SK-N-SH (cell line): Measurements from ENCODE around the gene LSMEM2. TPM values are rescaled to one million over a fixed set of nuclear protein-coding genes. Genes with fewer than 3 reads are reported as not detected.

Experiments
- CTCF ChIA-PET: fragments of 300-600, 350-600 bp; formaldehyde crosslinking; extraction: SDS; loops from one replicate; lab custom pipeline; 2021; lab: Yijun Ruan, JAX
- POLR2A ChIA-PET: fragments of 350-600 bp; sonication (Branson Sonifier 250); formaldehyde crosslinking; extraction: SDS; loops from one replicate; lab custom pipeline; 2020; ENCODE audit warnings: antibody characterized with exemption, inconsistent platforms; lab: Yijun Ruan, JAX
- DNase-seq: peaks from one replicate; pipeline ENCODE4 v3.0.0; 2012
- H2AFZ ChIP-seq: fragments of 200-600 bp; sonication (generic); 2 replicates; pipeline ENCODE4 v1.8.1; 2016; ENCODE audit warnings: antibody characterized with exemption, mild to moderate bottlenecking, low read depth
- H3F3A ChIP-seq: fragments of 200-600 bp; sonication (generic); replicated peaks from 2 replicates; pipeline ENCODE3; 2016; ENCODE audit warnings: antibody characterized with exemption, mild to moderate bottlenecking; ENCODE audit not compliant: insufficient read depth
- H3K27ac ChIP-seq, 2 experiments: fragments of 200-500 bp in 1 of 2; fragments of 200-600 bp in 1 of 2; sonication (Bioruptor generic) in 1 of 2; sonication (generic), shearing (Covaris generic) in 1 of 2; 2 replicates each; pipeline versions ENCODE4 v1.5.1 to v1.6.1; 2014 to 2016; ENCODE audit warnings: low read depth in 2 of 2, inconsistent platforms in 1 of 2, low read length in 1 of 2, mild to moderate bottlenecking in 1 of 2, mixed read lengths in 1 of 2
- H3K27me3 ChIP-seq: fragments of 200-600 bp; sonication (generic), shearing (Covaris generic); 2 replicates; pipeline ENCODE4 v1.6.1; 2016; ENCODE audit warnings: mixed run types; ENCODE audit not compliant: insufficient read depth
- H3K36me3 ChIP-seq, 2 experiments: fragments of 200-500 bp in 1 of 2; fragments of 200-600 bp in 1 of 2; sonication (Bioruptor generic) in 1 of 2; sonication (generic) in 1 of 2; replicated peaks in 1 of 2; 2 replicates each; pipeline versions ENCODE3 to v1.5.1; 2014 to 2016; ENCODE audit warnings: low read length in 1 of 2, mild to moderate bottlenecking in 1 of 2; ENCODE audit not compliant: insufficient read depth in 2 of 2, control insufficient read depth in 1 of 2
- H3K4me1 ChIP-seq, 2 experiments: fragments of 200-500 bp in 1 of 2; fragments of 200-600 bp in 1 of 2; sonication (Bioruptor generic) in 1 of 2; sonication (generic), shearing (Covaris generic) in 1 of 2; 2 replicates each; pipeline versions ENCODE4 v1.5.1 to v1.6.1; 2014 to 2016; ENCODE audit warnings: low read depth in 1 of 2, low read length in 1 of 2, mixed run types in 1 of 2; ENCODE audit not compliant: insufficient read depth in 2 of 2, control insufficient read depth in 1 of 2
- H3K4me2 ChIP-seq: fragments of 200-600 bp; sonication (generic), shearing (Covaris generic); 2 replicates; pipeline ENCODE4 v1.6.1; 2017; ENCODE audit warnings: mixed run types
- H3K4me3 ChIP-seq, 2 experiments: fragments of 200-500 bp in 1 of 2; fragments of 200-600 bp in 1 of 2; sonication (Bioruptor generic) in 1 of 2; sonication (generic), shearing (Covaris generic) in 1 of 2; 2 replicates each; pipeline versions ENCODE4 v1.5.1 to v1.8.1; 2014 to 2016; ENCODE audit warnings: low read depth in 2 of 2, inconsistent platforms in 1 of 2, low read length in 1 of 2, mild to moderate bottlenecking in 1 of 2, mixed read lengths in 1 of 2, moderate library complexity in 1 of 2
- H3K79me2 ChIP-seq: fragments of 200-600 bp; sonication (generic); 2 replicates; pipeline ENCODE4 v1.8.1; 2017; ENCODE audit warnings: mild to moderate bottlenecking; ENCODE audit not compliant: insufficient read depth
- H3K9ac ChIP-seq: fragments of 200-600 bp; sonication (generic); 2 replicates; pipeline ENCODE4 v1.6.1; 2017; ENCODE audit warnings: mixed run types
- H3K9me2 ChIP-seq: fragments of 200-600 bp; sonication (generic); 2 replicates; pipeline ENCODE4 v1.6.1; 2017; ENCODE audit warnings: mixed run types
- H3K9me3 ChIP-seq: fragments of 200-600 bp; sonication (generic); 2 replicates; pipeline ENCODE4 v1.6.1; 2017; ENCODE audit warnings: mixed run types, mild to moderate bottlenecking, moderate library complexity
- H4K20me1 ChIP-seq: fragments of 200-600 bp; sonication (generic); 2 replicates; pipeline ENCODE4 v1.6.1; 2017; ENCODE audit warnings: mild to moderate bottlenecking, mixed run types; ENCODE audit not compliant: insufficient read depth
- CHD2 ChIP-seq: fragments of 150-350 bp; IDR thresholded peaks from 2 replicates; pipeline ENCODE4 v1.6.1; 2018; ENCODE audit warnings: low read length; ENCODE audit not compliant: partially characterized antibody
- EP300 ChIP-seq, 2 experiments: IDR thresholded peaks; 2 replicates each; pipeline versions ENCODE4 v1.4.0 to v1.6.1; 2012; ENCODE audit warnings: borderline replicate concordance in 1 of 2, low read depth in 1 of 2, low read length in 1 of 2
- FOSL2 ChIP-seq: IDR thresholded peaks from 2 replicates; pipeline ENCODE4 v1.4.0; 2012; ENCODE audit warnings: low read depth, mild to moderate bottlenecking, moderate library complexity, borderline replicate concordance
- FOXM1 ChIP-seq: IDR thresholded peaks from 2 replicates; pipeline ENCODE4 v1.4.0; 2012; ENCODE audit warnings: low read depth, mild to moderate bottlenecking
- GABPA ChIP-seq: IDR thresholded peaks from 2 replicates; pipeline ENCODE4 v1.4.0; 2012; ENCODE audit warnings: low read depth, mild to moderate bottlenecking
- JUND ChIP-seq: IDR thresholded peaks from 2 replicates; pipeline ENCODE4 v1.4.0; 2012
- MEF2A ChIP-seq: IDR thresholded peaks from 2 replicates; pipeline ENCODE4 v1.4.0; 2012; ENCODE audit warnings: low read depth, borderline replicate concordance
- MXI1 ChIP-seq: IDR thresholded peaks from 2 replicates; pipeline ENCODE4 v1.6.1; 2012; ENCODE audit warnings: mild to moderate bottlenecking, low read depth, low read length, improper control_type of control experiment
- NFIC ChIP-seq: IDR thresholded peaks from 2 replicates; pipeline ENCODE4 v1.4.0; 2012; ENCODE audit warnings: borderline replicate concordance
- NRF1 ChIP-seq: IDR thresholded peaks from 2 replicates; pipeline ENCODE4 v1.6.1; 2012; ENCODE audit warnings: low read depth, mild to moderate bottlenecking, low read length
- POLR2AphosphoS5 ChIP-seq: IDR thresholded peaks from 2 replicates; pipeline ENCODE4 v1.6.1; 2012; ENCODE audit warnings: low read depth, low read length
- RAD21 ChIP-seq: IDR thresholded peaks from 2 replicates; pipeline ENCODE4 v1.6.1; 2012; ENCODE audit warnings: mild to moderate bottlenecking, low read length
- RFX5 ChIP-seq: IDR thresholded peaks from 2 replicates; pipeline ENCODE4 v1.6.1; 2012; ENCODE audit warnings: mild to moderate bottlenecking, improper control_type of control experiment, low read length
- RXRA ChIP-seq: IDR thresholded peaks from 2 replicates; pipeline ENCODE4 v1.4.0; 2012; ENCODE audit warnings: low read depth, mild to moderate bottlenecking, borderline replicate concordance
- SIN3A ChIP-seq: IDR thresholded peaks from 2 replicates; pipeline ENCODE4 v1.6.1; 2012; ENCODE audit warnings: low read depth, mild to moderate bottlenecking, low read length, moderate library complexity, borderline replicate concordance
- SMC3 ChIP-seq: IDR thresholded peaks from 2 replicates; pipeline ENCODE4 v1.6.1; 2012; ENCODE audit warnings: low read depth, low read length, improper control_type of control experiment
- TCF12 ChIP-seq: IDR thresholded peaks from 2 replicates; pipeline ENCODE4 v1.4.0; 2012
- TEAD4 ChIP-seq: IDR thresholded peaks from 2 replicates; pipeline ENCODE4 v1.4.0; 2012; ENCODE audit warnings: mild to moderate bottlenecking, borderline replicate concordance; ENCODE audit not compliant: insufficient read depth
- WGBS: methylation state at CpG from one replicate; pipeline ENCODE4 v1.1.6; 2017; ENCODE audit warnings: low lambda C conversion rate; 5-methylcytosine and 5-hydroxymethylcytosine counted together
- polyA plus RNA-seq, 3 experiments: library from polyadenylated mRNA; depleted of rRNA; stranded (reverse); fragments of >200 nt; gene quantifications; 2 replicates each; pipeline ENCODE4 v1.2.3, GENCODE V29; 2012
- TF ChIP-seq, protein P1 (sequence below): fragments of 150-350 bp; IDR thresholded peaks from 2 replicates; pipeline ENCODE4 v1.6.1; 2016; ENCODE audit warnings: mild to moderate bottlenecking, low read depth, low read length
- TF ChIP-seq, protein P2 (sequence below): IDR thresholded peaks from 2 replicates; pipeline ENCODE4 v1.4.0; 2012; ENCODE audit warnings: low read depth, borderline replicate concordance
- TF ChIP-seq, protein P3 (sequence below): IDR thresholded peaks from 2 replicates; pipeline ENCODE4 v1.4.0; 2012; ENCODE audit warnings: low read depth, borderline replicate concordance
- TF ChIP-seq, protein P4 (sequence below): IDR thresholded peaks from 2 replicates; pipeline ENCODE4; 2012
- TF ChIP-seq, protein P5 (sequence below): fragments of 150-350 bp; IDR thresholded peaks from 2 replicates; pipeline ENCODE4 v1.6.1; 2017; ENCODE audit warnings: antibody characterized with exemption, low read length, low read depth, borderline replicate concordance
- TF ChIP-seq, protein P6 (sequence below): IDR thresholded peaks from 2 replicates; pipeline ENCODE4 v1.4.0; 2012; ENCODE audit warnings: low read depth
- TF ChIP-seq, protein P7 (sequence below): fragments of 200-600 bp; sonication (generic); IDR thresholded peaks from 2 replicates; pipeline ENCODE4 v1.6.1; 2017; ENCODE audit warnings: antibody characterized with exemption, mild to moderate bottlenecking, moderate library complexity

The LSMEM2 gene
- polyA plus RNA-seq, 1 of the 3 experiments (the other 2 are of a cell fraction) = 0.03 TPM

DNA sequence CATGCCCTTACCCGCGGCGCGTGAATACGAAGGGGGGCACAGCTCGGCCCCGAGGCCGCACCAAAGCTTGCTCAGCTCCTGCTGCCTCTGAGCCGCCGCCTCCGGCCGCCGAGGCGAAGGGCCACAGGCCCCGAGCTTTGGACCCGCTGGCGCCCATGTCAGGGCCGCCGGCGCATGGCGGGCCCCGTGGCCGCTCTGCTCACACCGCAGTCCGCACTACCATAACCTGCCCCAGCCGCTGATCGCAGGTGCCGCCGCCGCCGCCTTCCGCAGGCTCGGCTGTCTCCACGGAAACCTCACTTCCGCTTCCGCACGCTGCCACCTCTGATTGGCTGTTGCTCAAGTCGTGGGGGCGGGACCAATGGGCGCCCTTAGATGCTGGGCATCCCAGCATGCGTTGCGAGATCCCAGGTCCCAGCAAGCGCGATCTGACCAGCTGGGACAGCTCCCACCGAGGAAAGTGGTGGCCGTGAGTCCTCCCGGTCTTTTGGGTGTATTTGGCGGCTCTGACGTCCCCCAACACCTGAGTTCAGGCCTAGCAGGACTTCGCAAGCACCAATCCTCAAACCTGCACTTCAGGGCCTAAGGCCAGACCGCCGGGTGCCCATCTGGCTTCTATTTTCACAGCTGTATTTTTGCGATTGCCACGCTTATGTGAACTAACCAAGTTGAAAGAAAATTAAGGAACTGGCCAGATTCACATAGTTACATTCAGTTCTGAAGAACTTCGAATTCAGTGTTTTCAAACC lies 49.2 kb downstream of the LSMEM2 start, which contains the start of gene TUSC2:
Gene TUSC2, minus strand, starts transcription at position 281 of the 749 bp plus-strand sequence. Its CDS starts 124 bp downstream, at position 157.
- 2% methylated on average over 33 of the region's 55 CpGs for WGBS
- no peaks in the 10 kb centered on the region for H3K27me3 ChIP-seq
- peak; percentile 97 for DNase-seq
- TF ChIP-seq, protein P1, sequence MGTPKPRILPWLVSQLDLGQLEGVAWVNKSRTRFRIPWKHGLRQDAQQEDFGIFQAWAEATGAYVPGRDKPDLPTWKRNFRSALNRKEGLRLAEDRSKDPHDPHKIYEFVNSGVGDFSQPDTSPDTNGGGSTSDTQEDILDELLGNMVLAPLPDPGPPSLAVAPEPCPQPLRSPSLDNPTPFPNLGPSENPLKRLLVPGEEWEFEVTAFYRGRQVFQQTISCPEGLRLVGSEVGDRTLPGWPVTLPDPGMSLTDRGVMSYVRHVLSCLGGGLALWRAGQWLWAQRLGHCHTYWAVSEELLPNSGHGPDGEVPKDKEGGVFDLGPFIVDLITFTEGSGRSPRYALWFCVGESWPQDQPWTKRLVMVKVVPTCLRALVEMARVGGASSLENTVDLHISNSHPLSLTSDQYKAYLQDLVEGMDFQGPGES = peak; percentile 37; the same call in 1 of the 2 replicates
- peak; percentile 87; the same call in 1 of the 2 replicates for TF ChIP-seq SIN3A
- no peak for TF ChIP-seq FOSL2
- TF ChIP-seq, protein P2, sequence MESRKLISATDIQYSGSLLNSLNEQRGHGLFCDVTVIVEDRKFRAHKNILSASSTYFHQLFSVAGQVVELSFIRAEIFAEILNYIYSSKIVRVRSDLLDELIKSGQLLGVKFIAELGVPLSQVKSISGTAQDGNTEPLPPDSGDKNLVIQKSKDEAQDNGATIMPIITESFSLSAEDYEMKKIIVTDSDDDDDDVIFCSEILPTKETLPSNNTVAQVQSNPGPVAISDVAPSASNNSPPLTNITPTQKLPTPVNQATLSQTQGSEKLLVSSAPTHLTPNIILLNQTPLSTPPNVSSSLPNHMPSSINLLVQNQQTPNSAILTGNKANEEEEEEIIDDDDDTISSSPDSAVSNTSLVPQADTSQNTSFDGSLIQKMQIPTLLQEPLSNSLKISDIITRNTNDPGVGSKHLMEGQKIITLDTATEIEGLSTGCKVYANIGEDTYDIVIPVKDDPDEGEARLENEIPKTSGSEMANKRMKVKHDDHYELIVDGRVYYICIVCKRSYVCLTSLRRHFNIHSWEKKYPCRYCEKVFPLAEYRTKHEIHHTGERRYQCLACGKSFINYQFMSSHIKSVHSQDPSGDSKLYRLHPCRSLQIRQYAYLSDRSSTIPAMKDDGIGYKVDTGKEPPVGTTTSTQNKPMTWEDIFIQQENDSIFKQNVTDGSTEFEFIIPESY = no peak
- TF ChIP-seq FOXM1 = no peak
- TF ChIP-seq, protein P3, sequence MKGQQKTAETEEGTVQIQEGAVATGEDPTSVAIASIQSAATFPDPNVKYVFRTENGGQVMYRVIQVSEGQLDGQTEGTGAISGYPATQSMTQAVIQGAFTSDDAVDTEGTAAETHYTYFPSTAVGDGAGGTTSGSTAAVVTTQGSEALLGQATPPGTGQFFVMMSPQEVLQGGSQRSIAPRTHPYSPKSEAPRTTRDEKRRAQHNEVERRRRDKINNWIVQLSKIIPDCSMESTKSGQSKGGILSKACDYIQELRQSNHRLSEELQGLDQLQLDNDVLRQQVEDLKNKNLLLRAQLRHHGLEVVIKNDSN = no peak
- TF ChIP-seq JUND = no peak
- no peak for TF ChIP-seq EP300 (IDR thresholded peaks at IDR 0.05; ENCODE audit: borderline replicate concordance in 1 of 2, low read depth in 1 of 2, low read length in 1 of 2)
- no peak for TF ChIP-seq TEAD4
- no peak for TF ChIP-seq NFIC
- TF ChIP-seq CHD2 = peak; percentile 69
- TF ChIP-seq RFX5 = no peak
- TF ChIP-seq NRF1 = no peak
- TF ChIP-seq, protein P4, sequence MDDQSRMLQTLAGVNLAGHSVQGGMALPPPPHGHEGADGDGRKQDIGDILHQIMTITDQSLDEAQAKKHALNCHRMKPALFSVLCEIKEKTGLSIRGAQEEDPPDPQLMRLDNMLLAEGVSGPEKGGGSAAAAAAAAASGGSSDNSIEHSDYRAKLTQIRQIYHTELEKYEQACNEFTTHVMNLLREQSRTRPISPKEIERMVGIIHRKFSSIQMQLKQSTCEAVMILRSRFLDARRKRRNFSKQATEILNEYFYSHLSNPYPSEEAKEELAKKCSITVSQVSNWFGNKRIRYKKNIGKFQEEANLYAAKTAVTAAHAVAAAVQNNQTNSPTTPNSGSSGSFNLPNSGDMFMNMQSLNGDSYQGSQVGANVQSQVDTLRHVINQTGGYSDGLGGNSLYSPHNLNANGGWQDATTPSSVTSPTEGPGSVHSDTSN = peak; percentile 60
- no peak for TF ChIP-seq RAD21
- no peak for TF ChIP-seq MEF2A
- TF ChIP-seq MXI1 = peak; percentile 77; the same call in 1 of the 2 replicates
- TF ChIP-seq, protein P5, sequence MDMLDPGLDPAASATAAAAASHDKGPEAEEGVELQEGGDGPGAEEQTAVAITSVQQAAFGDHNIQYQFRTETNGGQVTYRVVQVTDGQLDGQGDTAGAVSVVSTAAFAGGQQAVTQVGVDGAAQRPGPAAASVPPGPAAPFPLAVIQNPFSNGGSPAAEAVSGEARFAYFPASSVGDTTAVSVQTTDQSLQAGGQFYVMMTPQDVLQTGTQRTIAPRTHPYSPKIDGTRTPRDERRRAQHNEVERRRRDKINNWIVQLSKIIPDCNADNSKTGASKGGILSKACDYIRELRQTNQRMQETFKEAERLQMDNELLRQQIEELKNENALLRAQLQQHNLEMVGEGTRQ = no peak
- no peak for TF ChIP-seq SMC3
- peak; percentile 87 for TF ChIP-seq POLR2AphosphoS5
- TF ChIP-seq, protein P6, sequence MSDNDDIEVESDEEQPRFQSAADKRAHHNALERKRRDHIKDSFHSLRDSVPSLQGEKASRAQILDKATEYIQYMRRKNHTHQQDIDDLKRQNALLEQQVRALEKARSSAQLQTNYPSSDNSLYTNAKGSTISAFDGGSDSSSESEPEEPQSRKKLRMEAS = peak; percentile 64
- TF ChIP-seq, protein P7, sequence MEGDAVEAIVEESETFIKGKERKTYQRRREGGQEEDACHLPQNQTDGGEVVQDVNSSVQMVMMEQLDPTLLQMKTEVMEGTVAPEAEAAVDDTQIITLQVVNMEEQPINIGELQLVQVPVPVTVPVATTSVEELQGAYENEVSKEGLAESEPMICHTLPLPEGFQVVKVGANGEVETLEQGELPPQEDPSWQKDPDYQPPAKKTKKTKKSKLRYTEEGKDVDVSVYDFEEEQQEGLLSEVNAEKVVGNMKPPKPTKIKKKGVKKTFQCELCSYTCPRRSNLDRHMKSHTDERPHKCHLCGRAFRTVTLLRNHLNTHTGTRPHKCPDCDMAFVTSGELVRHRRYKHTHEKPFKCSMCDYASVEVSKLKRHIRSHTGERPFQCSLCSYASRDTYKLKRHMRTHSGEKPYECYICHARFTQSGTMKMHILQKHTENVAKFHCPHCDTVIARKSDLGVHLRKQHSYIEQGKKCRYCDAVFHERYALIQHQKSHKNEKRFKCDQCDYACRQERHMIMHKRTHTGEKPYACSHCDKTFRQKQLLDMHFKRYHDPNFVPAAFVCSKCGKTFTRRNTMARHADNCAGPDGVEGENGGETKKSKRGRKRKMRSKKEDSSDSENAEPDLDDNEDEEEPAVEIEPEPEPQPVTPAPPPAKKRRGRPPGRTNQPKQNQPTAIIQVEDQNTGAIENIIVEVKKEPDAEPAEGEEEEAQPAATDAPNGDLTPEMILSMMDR = no peak
- TF ChIP-seq RXRA = no peak
- TF ChIP-seq TCF12 = no peak
- TF ChIP-seq GABPA = peak; percentile 94

More for the DNA sequence above, 49.2 kb downstream of the LSMEM2 start, which contains the start of gene TUSC2:
- Histone ChIP-seq H3K9me2 (no peaks in the 10 kb centered on the region), H3K4me3 (peak within 1 kb of the TSS; percentile 88 to 97), H2AFZ (0 out of 2 replicates have a peak within 1 kb of the TSS, but pooled peaks have one; percentile 61), H3K9me3 (no peaks in the 10 kb centered on the region), H3K9ac (peak within 1 kb of the TSS; percentile 77), H3K4me1 (peaks cover 0 to 17% of the 10 kb centered on the region in 2 experiments; a peak in 2 of 4 replicates), H3K36me3 (peaks cover 10 to 47% of the 10 kb centered on the region in 2 experiments), H3K4me2 (peak within 1 kb of the TSS; percentile 87), H3K27ac (peak within 1 kb of the TSS; percentile 46 to 90), H4K20me1 (no peaks in the 10 kb centered on the region), H3K79me2 (peaks cover 49% of the 10 kb centered on the region), H3F3A (peaks cover 37% of the 10 kb centered on the region)
- POLR2A ChIA-PET = interaction anchor here (0.8 to 2.5 kb wide), 6 partner anchors 10 to 241 kb away, joined by 3 to 38 read pairs (median 4); partner anchors contain the start of genes CYB561D2, HEMK1, HYAL3 and NAA80
- CTCF ChIA-PET = interaction anchor here (0.9 to 2.3 kb wide), 8 partner anchors 8 to 136 kb away, joined by 3 to 10 read pairs (median 7); partner anchors contain the start of gene HYAL1
